SK-N-MC (cell line): ENCODE data around the gene MAGEF1.
"Not testable (repeated sequence)": the region's sequence is repeated elsewhere in the genome, so short reads cannot be mapped to it uniquely, and the experiment has no call there.

Source experiments
- EZH2 ChIP-seq: fragments of 200-600 bp; sonication (generic); IDR thresholded peaks from one replicate; pipeline ENCODE4 v1.6.1; 2017; ENCODE audit warnings: antibody characterized with exemption
- POLR2AphosphoS5 ChIP-seq: IDR thresholded peaks from 2 replicates; pipeline ENCODE4 v1.6.1; 2012; ENCODE audit warnings: mild to moderate bottlenecking, low read depth, low read length, borderline replicate concordance

DNA sequence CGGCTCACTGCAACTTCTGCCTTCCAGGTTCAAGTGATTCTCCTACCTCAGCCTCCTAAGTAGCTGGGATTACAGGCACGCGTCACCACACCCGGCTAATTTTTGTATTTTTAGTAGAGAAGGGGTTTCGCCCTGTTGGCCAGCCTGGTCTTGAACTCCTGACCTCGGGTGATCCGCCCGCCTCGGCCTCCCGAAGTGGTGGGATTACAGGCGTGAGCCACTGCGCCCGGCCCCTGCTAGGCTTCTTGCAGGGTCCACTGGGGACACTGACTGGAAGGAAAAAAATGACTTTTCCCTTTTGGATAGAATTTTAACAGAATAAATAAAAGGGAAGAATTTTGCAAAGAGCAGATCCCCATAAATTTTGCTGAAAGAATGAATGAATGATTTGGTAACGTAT is 17.3 kb upstream of the MAGEF1 start:
- not testable (repeated sequence) for TF ChIP-seq POLR2AphosphoS5, EZH2
